Activated effector memory CD4-positive, alpha-beta T cell treated with anti-CD3 and anti-CD28 coated beads, Interleukin-2, amount 50 U/mL, for 16 hours (primary cell): ENCODE measurements around the gene CENPM.

Source experiments
- DNase-seq: peaks from one replicate; pipeline ENCODE4 v3.0.0-alpha.2; 2020

CENPM gene

DNA sequence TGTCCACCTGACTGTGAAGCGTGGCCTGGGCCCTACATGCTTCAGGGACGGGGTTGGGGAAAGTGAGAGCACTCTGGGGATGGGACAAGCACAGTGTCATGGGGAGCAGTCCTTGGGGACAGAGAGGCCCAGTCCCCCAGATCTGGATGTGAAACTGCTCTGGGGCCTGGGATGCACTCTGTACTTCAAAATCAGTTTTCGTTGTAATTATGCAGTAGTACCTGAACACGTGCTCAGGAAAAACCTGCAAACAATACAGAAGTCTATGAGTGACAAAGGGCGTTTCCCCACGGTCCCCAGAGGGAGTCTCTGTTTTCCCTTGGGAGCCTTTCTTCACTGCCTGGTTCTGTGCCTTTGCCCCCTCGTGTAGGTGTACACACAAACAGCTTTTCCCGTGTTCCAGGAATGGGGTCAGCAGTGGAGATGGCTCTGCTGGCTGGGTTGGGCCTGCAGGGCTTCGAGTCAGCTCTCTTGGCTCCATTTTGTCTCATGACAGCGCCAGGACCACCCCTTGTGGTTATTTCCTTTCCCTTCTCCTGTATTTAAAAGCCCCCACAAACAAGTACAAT, 15.2 kb downstream of the CENPM start:
- DNase-seq: no peak

- DNase-seq: no peak
These were observed 17.5 kb downstream of the CENPM start for GRCh38 chr22:41929418-41929810.

GRCh38 chr22:41928593-41929417, 18.1 kb downstream of the CENPM start:
- no peak for DNase-seq

GRCh38 chr22:41927813-41928212, 19.1 kb downstream of the CENPM start:
- DNase-seq: no peak

DNA sequence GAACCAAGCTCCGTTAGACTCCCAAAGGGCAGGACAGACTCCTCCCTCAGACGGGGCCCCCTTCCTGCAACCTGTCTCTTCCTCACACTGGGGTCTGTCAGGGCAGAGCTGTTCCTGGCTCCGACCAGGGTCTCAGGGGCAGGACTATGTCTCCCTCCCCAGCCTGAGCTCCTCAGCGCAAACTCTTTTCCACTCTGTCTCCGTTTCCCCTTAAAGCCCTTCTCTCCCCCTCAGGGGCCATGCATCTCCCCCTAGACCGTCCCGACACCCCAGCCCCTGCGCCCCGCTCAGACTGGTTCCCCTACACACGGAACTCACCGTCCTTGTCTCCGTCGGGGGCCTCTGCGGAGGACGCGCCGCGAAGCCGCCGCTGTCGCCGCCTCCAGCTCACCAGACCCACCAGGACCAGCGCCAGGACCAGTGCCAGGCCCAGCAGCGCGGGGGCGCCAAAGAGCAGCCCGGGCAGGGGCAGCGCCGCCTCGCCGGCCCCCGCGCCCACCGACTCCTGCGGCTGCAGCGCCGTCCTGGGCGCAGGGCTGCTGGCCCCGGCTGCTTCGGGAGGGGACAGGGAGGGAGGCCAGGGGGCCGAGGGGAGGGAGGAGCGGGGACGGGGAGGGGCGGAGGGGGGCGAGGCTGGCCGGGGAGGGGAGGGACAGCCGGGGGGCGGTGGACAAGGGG, 21.0 kb downstream of the CENPM start:
- peak; percentile 92 for DNase-seq

GRCh38 chr22:41923595-41924276, 23.2 kb downstream of the CENPM start:
- no peak for DNase-seq

DNA sequence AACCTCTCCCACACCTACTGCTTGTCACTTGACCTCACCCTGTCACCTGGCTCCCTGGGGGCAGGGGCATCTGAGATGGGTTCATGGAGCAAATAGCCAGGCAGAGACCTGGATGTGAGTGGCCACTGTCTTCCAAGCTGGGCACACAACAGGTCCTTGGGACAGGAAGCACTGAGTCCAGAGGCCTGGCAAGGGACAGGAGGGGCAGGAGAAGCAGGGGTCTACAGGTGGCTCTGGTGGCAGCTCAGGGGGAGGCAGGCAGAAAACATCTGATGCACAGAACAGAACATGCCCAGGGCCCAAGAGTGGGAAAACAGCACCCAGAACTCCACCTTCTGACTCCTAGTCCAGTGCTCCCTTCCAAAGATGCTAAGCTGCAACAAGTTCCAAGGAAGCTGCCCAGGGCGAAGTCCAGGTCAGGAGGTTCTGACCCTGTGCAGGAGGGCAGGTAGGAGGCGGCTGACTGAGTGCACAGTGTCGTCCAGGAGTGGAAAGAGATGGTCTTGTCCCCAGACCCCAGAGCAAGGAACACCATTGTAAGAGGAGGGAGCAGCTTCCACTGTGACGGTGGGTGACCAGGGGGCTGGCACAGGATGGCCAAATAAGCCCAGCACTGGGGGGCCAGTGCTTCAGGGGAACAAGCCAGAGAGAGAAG, 23.9 kb downstream of the CENPM start:
- no peak for DNase-seq

- no peak for DNase-seq
These were observed 24.6 kb downstream of the CENPM start for GRCh38 chr22:41922328-41922727.

DNA sequence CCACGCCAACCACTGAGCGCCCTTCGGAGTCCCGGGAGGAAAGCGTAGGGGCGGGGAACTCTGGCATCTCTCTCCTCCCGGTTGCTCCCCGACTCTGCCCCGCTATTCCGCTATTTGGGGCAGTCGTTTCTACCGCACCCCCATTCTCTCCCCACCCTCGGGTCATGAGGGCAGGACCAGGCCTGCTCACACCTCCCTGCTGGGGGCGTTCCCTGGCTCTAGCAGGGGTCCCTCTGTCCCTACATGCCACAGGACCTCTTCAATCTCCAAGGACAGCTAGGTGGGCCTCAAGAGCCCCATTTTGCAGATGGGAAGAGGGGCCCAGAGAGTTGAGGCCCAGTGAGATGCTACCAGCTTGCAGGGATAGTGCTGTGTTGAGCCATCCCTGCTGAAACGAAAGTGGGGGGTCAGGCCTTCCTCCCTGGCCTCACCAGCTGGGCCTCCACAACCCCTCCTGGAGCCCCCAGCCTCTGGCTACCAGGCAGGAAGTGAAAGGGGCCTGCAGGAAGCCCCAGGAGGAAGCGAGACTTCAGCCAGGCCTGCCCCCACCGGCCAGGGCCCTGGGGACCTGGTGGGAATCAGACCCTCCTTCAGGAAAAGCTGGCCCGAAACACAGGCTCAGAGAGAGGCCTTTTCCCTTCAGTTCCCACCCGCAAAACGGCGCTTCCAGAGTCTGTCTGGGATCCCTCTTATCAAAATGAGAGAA, 26.5 kb downstream of the CENPM start:
- DNase-seq: no peak

GRCh38 chr22:41919357-41920224, 27.4 kb downstream of the CENPM start:
- DNase-seq: peak; percentile 82

- no peak for DNase-seq
These were observed 28.8 kb downstream of the CENPM start for GRCh38 chr22:41917903-41918791.

DNA sequence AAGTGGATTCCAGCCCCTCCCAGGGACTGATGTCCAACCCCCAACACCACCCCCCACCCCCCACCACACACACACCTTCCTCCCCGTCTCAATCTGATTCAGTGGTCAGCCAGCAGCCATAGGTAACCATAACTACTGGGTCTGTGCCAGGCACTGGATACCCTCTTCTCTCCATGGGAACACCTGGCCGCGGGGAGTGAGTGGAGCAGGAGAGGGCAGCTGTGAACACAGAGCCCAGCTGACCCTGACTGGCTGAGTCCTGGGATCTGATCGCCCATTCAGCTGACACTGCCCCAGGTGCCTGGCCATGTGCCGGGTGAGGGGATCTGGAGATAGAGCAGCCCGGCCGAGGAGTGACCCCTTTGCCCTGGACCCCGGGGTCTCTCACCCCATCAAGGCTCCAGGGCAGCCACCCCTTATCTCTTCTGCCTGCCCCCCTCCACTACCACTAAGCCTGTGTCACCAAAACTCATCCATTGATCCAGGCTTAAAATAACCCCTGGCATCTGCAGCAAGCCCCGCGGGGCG, 29.5 kb downstream of the CENPM start:
- DNase-seq: no peak

DNA sequence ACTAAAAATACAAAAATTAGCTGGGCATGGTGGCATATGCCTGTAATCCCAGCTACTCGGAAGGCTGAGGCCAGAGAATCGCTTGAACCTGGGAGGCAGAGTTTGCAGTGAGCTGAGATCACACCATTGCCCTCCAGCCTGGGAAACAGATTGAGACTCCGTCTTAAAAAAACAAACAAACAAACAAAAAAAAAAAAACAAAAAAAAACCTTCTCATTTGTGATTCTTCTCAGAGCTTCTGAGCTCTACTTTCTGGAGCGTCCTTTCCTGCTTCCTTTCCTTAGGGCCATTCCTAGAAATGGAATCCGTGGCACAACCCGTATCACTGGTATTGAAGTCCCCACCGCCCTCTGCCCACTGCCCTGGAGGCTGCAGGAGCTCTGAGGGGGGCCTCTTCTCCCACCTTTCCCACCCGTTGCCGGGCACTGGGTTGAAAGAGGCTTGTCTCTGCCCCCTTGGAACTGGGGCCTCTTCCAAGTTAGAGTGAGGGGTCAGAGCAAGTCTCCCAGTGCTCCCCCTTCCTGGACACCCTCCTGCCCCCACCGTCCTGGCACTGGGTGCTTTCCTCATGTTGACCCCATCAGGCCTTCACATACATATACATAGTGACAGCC, 30.1 kb downstream of the CENPM start:
- no peak for DNase-seq

GRCh38 chr22:41915786-41916493, 31.0 kb downstream of the CENPM start:
- DNase-seq: no peak

- peak; percentile 84 for DNase-seq
These were observed 31.7 kb downstream of the CENPM start, which contains the start of gene SHISA8 for GRCh38 chr22:41915035-41915785. TSS of gene SHISA8 (minus strand) at chr22:41915074. CDS start at chr22:41914667, 407 bp downstream.

DNA sequence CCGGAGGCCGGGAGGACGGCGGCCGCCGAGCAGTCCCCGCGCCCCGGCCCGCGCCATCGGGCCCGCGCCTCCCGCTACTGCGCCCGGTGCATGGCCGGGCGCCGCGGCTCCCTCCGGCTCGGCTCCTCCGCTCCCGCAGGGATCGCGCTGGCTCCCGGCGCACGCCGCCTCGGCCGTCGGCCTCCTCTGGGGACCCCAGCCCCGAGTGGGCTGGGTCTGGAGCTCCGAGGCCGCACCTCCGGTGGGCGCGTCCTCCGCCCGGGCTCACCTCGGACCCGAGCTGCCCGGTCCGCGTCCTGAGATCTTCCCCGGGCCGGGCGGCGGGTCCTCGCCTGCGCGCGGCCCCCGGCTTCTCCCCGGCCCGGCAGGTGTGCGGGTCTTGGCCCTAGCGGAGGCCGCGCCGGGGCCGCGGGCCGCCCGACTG, 32.3 kb downstream of the CENPM start:
- DNase-seq: no peak

DNA sequence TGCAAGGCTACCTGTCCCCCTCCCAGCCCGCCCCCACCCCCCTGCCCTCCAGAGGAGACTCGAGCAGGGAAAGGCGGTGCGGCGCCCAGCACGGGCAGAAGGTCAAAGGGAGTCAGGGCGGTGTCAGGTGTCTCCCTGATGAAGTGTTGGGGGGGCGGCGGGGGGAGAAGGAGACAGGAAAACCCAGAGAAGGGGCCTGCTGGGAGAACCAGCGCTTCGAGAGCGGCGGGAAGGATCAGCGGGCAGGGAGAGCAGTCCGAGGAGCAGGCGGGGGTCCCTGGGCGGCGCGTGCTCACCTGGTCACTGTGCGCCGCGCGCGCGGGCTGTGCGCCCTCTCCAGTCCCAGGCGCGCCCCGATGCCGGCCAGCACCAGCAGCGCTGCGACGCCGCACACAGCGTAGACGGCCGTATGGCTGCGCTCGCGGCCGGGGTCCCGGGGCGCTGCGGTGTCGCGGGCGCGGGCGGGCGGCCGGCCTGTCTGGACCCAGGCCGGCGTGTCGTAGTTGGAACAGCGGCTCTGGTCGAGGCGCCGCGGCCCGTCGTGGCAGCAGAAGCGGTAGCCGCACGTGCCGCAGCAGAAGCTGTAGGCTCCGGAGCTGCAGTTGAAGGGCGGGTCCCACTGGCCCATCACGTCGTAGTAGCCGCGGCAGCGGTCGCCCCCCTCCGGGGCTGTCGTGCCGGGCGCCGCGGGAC, 33.0 kb downstream of the CENPM start:
- no peak for DNase-seq
